ENCODE measurements around the gene ZNF683.

GRCh38 chr1:26344147-26344920, 28.2 kb downstream of the ZNF683 start:
- TF ChIP-seq CTCF (conservative IDR thresholded peaks at IDR 0.05) (no peak), ZFX (IDR thresholded peaks at IDR 0.05) (no peak)
